HG02870 (cell line): ENCODE data around the gene RGL1.
A peak's percentile ranks its signal among the peaks of the same experiment; 100 is the strongest.

Source experiments
- ATAC-seq: cut with Tn5 transposase; IDR thresholded peaks from one replicate; pipeline ENCODE4 v1.9.1; 2021; ENCODE audit warnings: mild to moderate bottlenecking, moderate library complexity; ENCODE audit not compliant: unreplicated experiment

The RGL1 gene

DNA sequence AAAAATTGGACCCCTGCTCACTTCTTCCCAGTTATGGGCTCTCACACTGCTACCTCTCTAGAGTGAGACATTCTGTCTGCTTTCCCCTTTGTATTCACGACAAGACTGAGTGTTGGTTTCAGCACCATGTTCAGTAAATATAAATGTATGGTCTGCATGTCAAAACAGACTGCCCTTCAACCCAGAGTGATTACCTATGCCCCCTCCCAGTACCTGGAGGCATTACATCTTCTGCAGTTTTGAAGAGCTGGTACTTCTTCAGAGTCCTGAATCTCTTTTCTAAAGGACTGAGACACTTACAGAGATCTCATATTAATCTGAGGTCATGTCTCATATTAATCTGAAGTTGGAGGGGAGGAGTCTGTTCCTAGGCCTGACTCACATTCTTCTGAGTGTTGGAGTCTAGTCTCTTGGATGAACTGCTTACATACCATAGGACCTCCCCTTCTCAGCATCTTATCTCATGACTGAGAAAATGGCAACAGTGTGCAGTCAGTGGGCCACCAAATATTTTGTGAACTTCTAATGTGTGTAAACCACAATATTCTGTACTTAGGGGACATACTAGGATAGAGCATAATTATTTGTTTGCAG, 80.3 kb downstream of the RGL1 start:
- no peak for ATAC-seq

DNA sequence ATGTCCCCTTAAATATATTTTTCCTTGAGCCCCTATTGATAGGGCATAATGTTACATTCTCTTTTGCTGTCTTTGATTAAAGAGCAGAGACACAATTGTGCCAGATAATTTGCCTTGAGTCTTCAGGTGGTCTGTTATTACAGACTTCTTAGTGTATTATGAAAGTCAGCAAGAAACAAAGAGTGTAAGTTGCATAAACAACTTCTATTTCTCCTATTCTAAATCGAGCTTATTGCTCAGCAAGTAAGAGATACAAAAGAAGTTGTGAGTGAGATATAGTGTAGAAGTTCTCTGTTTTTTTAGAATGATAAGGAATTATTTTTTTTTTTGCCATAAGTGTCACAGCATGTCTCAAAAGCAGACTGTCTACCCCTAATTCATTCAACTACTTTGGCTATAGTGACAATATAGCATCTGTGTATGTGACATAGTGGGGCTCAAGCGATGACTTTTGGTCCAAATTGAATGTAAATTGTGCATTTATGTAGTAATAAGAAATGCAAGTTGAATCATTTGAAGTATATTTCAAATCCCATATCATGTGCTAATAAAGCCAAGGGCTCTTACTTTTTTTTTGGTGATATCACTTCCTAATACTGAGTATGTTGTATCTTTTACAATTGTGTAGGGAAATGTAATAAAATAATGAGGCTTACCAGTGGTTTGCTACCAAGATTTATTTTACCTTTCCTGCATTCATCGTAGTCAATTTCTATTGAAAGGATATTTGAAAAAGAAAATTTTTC, 81.3 kb downstream of the RGL1 start:
- no peak for ATAC-seq

DNA sequence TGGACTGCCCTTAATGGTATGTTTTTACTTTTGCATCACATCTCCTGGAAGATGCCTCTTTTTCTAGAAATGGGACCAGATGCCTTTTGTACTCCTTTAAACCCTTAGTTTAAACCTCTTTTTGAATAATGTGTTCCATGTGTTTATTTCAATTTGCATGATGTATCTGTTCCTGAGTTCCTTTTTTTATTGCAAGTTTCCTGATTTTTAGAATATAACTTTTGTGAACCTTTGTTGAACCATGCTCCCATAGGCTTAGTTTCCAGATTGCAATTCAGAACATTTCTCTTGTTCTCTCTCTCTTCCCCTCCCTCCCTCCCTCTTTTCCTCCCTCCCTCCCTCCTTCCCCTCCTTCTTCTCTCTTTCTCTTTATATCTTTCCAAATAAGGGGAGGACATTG, 81.9 kb downstream of the RGL1 start:
- no peak for ATAC-seq

DNA sequence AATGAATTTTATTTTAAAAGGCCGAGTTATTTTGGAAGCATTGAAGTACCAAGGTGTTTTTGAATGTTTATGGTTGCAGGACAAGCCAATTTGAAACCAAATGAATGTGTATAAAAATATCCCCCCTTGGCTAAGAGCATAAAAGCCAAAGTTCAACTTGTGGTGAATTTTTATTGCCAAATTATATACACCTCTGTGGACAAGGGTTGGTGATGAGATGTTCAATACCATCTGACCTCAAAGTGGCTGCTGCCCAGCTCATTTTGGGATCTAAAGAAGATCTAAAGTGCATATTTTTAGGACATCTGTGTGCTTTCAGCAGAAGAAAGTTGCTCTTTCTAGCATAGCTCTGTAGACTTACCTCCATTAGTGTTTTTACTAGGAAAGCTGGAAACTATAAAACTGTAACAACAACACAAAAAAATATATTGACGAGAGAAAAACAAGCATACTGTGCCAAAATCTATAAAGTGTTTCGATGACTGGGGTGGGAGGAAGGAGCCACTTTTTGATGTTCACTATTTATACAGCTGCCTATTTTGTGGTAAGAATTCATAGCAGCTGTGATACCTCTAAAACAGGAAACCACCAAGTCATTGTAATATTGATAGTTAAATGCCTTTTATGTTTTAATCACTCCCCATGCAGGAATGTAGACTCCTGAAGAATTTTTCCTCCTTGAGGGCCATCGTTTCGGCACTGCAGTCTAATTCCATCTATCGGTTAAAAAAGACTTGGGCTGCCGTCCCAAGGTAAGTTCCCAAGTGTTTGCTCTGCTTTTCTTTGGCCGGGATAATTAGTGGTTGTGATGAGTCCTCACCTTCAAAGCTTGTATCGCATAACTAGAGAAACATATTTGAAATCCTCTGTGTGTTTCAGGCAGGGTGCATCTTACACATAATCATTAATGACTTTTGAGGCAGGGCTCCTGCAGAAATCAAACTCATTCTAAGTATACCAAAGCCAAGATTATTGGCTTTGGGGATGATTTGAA, 83.2 kb downstream of the RGL1 start:
- no peak for ATAC-seq

DNA sequence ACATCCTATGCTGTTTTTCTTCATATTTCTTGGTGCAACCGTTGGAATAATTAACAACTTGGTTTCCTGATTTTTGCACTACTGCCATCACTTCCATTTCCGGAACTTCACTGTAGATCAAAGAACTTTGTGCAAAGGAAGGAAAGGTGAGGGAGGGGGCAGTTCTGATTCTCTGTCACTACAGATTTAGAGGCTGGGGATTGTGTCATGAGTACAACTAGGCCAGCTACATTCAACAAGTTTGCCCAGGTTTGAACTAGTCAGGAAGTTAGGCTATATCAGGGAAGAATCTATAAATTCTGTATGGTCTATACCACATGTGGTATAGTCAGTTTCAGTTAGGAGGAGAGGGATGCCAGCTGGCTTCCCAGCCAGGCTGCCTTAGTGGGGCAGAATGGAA, 84.2 kb downstream of the RGL1 start:
- no peak for ATAC-seq

DNA sequence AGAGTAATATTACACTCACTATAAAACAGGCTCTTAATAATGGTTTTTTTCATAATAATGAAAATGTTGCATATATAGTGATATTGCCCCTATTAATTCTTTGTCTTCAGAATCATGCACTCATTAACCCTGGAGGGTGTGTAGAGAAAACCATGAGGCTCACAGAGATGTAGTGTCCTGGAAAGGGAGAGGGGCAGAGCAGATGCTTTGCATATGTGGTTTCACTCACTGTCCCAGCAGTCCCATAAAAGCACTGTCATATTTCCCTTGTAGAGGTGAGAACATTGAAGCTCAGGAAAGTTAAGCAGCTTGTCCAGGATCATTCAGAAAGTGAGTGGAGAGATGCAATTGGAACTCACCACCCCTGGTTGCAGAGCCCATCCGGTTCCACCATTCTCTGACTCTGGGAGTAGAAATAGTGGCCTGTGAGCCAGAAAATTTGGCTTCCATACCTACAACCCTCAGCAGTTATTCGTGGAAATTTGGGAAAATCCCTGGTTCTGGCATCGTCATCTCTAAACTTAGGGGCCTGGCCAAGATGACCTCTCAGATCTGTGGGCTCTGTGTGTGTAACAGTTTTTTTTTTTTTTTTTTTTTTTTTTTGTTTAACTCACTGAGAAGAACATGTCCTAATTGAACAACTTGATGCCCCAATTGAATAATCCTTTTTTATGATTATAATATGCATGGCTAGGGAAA, 86.4 kb downstream of the RGL1 start:
- ATAC-seq, result peak; percentile 87

DNA sequence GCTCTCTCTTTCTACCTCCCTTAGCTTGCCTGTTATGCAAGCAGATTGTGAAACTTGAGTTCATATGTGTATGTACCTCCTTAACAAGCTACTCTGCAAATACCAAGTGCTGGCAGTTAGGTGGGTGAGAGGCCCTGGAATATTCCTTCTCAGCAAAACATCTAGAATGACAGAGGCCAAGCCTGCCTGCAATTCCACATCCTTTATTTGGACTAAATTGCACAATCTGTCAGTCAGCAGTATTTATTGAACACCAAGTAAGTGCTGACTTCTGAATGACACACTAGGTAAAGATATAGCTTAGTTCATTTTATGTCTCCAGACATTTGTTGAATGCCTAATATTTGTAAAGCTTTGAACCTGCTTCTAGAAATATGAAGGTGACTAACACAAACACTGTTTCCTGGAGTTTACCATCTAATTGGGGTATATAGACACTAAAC, 87.5 kb downstream of the RGL1 start:
- ATAC-seq, result no peak

DNA sequence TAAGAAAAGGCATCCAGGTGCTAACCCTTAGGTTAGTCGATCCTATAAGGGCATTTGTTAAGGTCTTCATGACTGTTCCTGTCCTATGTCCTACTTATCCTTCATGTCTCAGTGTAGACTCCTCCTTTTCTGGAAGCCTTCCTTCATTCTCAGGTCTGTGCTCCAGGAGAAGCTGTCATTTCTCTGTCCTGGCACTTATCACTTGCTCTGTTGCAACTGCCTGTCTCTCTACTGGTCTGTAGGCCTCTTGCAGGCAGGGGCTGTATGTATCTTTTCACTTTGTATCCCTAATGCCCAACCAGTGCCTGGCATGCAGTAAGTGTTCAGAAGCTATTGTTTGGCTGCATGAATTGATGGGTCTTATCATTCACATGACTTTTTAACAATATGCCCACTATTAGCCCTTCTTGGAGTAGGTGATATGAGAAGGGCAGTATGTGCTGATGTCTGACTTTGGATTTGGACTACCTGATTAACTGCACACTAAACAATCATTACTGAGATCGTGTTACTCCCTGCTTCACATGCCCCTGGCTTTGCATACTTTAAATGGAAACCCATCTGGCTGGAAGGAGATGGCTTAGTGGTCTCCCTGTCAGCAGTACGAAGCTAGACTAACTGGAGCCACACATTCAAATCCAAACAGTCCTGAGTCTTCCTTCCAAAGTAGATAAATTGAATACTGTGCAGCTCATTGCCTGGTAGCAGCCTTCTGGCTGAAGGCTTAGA, 88.8 kb downstream of the RGL1 start:
- no peak for ATAC-seq

DNA sequence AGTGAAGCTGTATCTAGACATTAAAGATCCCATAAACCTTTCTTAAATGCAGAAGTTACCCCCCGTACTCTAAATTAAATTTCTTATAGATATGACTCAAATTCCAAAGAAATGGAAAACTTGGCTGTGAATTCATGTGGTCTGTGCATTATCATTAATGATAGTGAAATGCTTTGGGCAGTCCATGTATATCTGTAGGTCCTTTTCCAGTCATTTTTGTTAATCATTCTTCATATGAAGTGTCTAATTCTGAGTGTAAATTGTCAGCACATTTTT, 89.3 kb downstream of the RGL1 start:
- no peak for ATAC-seq

DNA sequence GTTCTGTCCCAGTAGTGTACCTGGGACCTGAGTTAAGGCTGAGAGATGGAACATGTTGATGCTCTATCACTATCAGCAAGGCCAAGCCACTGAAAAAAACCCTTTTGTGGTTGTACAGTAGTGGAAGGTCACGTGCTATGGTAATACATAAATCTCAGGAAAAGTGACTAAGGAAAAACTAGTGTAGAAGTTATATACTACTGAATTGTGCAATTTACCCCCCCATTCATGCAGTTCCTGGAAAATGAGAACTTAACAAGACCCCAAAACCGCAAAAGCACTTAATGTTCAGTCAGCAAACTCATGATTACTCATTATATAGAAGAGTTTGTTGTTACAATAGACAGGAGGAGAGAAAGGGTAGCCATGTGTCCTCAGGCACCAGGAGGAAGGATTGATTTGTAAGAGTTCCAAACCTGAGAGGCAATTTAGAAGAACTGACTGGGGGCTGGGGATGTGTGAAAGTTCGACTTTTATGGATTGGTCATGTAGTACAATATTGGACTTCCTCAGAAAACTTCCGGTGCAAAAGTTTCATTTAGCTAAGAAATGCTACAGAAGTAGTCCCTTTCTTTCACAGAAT, 91.6 kb downstream of the RGL1 start:
- ATAC-seq, result no peak

DNA sequence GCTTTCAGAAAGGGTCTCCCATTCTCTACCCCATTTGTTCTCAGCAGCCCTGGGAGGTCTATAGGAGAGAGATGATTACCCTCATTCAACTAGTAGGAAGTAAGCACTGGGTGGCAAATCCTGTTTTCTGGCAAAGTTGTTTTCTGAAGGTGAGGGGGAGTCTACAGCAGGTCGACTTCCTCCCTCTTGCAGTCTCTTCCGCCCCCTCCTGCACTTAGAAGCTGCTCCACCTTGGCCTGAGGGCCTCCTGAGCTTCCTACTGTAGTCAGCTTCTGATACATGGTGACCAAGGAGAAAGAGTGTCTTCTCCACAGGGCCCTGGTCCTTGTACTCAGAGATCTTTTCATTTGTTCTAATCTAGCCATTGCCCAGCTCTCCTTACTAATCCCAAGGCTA, 93.1 kb downstream of the RGL1 start:
- ATAC-seq, result peak; percentile 15

DNA sequence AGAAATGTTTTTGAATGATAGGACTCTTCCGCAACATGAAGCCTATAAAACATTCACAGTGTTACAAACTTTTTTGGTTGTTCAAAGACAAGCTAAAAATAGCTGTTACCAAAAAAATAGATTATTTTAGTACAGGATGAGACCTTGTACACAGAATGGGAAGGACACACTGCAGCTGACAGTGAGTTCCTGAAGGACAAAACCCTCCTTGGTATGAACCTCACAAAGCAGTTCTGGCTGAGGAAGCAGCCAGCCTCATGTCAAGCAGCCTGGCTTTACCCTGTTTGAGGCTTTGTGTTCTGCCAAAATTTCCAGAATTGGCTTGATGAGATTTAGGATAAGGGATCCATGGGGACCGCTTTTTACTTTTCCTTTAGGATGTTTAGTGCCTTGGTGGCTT, 93.7 kb downstream of the RGL1 start:
- ATAC-seq, result no peak

DNA sequence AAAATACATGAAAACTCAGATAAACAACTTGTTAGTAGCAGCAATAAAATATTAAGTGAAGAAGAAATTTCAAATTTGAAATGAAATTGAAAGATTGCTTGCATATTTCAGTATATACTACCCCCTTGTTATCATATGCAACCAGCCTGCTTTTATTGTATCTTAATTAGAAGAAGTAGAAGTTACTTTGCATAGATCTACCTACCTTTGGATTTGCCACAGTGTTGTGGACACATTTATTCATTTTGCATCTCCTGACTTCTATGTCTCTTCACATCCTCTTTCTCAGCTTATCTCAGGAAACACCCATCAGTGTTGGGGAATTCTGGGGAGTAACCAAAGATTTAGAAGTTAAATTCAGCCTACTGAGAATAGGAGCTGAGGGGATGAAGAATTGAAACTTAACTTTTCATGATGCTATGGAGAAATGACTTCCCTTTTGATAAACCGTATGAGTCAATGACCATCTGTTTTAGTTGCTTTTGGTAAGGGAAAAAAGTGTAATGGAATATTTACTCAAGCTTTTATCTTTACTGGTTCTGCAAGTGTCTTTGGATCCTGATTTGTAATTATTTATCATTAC, 96.9 kb downstream of the RGL1 start:
- ATAC-seq, result peak; percentile 38

DNA sequence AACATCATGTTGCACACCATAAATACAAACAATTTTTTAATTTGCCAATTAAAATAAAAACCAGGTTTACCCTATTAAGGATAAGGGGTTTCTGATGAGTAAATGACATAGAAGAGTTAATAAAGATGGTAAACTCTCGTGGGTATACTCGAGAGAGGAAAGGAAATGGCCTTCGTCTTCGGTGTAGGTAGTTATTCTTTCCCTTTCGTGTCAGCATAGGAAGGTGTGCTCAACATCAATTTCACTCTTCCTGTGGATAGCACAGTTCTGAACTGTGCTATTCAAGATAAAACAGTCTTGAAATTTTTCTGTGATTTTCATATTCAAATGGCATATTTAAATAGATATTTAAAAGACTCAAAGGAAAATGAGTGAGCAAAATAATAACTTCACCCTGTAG, 98.2 kb downstream of the RGL1 start:
- ATAC-seq, result no peak

DNA sequence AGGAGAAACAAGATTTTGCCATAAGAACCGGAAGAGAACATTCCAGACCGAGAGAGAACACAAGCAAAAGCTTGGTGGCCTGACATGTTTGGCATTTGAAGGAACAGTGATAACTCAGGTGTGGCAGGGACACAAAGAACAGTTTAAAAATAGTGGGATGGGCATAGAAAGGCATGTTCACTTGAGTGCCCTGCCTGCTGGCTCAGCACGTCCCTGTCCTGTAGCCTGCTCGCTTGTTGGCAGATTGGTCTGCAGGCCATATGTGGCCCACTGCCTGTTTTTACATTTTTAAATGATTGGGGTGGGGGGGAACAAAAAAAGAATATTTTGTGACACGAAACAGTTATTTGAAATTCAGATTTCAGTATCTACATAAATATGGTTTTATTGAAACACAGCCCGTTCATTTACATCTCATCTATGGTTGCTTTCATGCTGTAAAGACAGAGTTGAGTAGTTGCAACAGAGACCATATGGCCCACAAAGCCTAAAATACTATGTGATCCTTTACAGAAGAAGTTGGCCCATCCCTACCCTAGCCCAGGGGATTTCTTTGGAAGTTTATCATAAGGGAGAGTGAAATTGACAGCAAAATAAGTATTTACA, 100.7 kb downstream of the RGL1 start:
- ATAC-seq, result no peak

DNA sequence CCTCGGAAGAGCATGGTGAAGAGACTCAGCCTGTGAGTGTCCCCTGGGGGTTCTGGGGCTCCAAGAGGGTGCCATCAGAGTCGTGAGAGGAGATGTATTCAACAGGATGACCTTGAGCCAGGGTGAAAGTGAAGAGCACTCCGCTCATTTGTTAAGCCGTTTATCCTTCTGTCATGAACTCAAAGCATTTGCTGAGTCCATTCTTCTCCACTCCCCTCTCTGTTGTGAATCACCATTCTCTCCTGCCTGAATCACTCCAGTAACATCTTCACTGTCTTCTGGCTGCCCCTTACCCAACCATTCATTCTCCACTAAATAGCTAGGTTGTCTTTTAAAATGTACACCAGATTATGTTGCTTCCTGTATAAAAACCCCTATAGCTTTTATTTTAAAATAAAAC, 102.2 kb downstream of the RGL1 start:
- ATAC-seq, result no peak

DNA sequence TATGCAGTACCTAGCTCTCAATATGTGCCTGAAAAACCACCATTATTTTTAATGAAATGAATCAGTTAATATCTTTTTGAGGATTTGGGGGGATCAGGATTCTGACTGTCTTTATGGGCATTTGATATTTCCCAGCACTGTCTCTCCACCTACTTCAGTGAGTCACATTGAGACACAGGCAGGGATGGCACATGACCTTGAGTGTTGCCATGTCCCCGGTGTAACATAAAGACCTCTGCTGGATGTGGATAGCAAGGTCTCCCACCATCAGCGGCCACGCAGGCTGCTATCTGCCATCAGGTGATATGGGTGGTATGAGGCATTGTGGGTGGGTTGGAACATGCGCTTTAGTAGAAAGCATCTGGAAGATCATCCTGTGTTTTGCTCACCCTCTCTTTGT, 103.2 kb downstream of the RGL1 start:
- ATAC-seq, result no peak

DNA sequence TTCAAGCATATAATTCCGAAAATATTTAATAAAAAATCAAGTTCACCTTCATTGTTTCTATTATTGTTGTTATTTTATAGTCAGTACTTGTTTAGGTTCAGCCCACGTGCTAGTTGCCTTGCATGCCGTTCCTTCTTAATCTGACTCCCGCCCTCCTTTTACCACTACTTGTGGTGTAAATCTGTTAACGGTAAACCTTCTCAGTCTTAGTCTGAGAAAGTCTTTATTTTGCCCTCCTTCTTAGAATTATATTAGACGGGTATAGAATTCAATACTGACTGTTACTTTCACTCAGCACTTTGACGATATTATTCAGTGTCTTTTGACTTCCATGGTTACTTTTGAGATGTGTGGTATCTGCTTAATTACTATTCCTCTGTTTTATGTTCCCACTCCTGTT, 104.8 kb downstream of the RGL1 start:
- ATAC-seq, result no peak

DNA sequence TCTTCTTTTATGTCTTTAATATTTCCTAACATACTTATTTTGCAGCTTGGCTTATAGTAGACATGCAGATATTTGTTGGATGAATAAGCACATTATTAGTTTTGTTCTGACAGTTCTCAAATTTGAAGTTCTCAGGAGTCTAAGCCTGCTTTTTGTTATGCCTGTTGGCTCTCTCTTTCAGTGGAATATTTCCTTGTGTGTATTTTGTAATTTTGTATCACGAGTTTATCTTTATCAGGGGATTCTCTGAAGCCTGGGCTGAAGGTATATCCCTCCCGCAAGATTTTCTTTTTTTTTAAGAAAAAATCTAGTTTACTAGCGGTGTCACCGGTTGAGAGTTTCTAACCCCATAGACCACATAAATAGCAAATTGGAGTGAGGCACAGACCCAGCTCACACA, 105.9 kb downstream of the RGL1 start:
- peak; percentile 18 for ATAC-seq
